Colon (tissue), 2 donors: ENCODE data around the gene EPB41L4B.

Experiments
- FAIRE-seq: peaks from 2 replicates; lab custom pipeline; 2012; peaks lifted over from hg19 to GRCh38; lab: Jason Lieb, UNC
- donor health status: control.
- donor health status: control.

EPB41L4B gene

GRCh38 chr9:109320331-109320741 lies 523 bp downstream of the EPB41L4B start:
- no peak for FAIRE-seq

- FAIRE-seq, result no peak
Measured at GRCh38 chr9:109319626-109320241, 1.1 kb downstream of the EPB41L4B start.

- FAIRE-seq, result no peak
Measured at GRCh38 chr9:109319017-109319625, 1.7 kb downstream of the EPB41L4B start.

- no peak for FAIRE-seq
Measured at GRCh38 chr9:109317979-109318741, 2.7 kb downstream of the EPB41L4B start.

GRCh38 chr9:109317311-109317978 lies 3.4 kb downstream of the EPB41L4B start:
- FAIRE-seq, result no peak

GRCh38 chr9:109316207-109316640 lies 4.6 kb downstream of the EPB41L4B start:
- FAIRE-seq, result no peak

- FAIRE-seq, result no peak
Measured at GRCh38 chr9:109315480-109316206, 5.2 kb downstream of the EPB41L4B start.

- FAIRE-seq, result no peak
Measured at GRCh38 chr9:109314011-109314531, 6.8 kb downstream of the EPB41L4B start.

GRCh38 chr9:109313351-109313750 lies 7.5 kb downstream of the EPB41L4B start:
- FAIRE-seq, result no peak

- FAIRE-seq, result no peak
Measured at GRCh38 chr9:109312783-109313182, 8.1 kb downstream of the EPB41L4B start.

- FAIRE-seq, result no peak
Measured at GRCh38 chr9:109311731-109312130, 9.1 kb downstream of the EPB41L4B start.

GRCh38 chr9:109311286-109311685 lies 9.6 kb downstream of the EPB41L4B start:
- no peak for FAIRE-seq

- FAIRE-seq, result no peak
Measured at GRCh38 chr9:109310486-109310901, 10.4 kb downstream of the EPB41L4B start.

GRCh38 chr9:109309282-109309681 lies 11.6 kb downstream of the EPB41L4B start:
- FAIRE-seq, result no peak

GRCh38 chr9:109307380-109308240 lies 13.2 kb downstream of the EPB41L4B start:
- FAIRE-seq, result no peak

GRCh38 chr9:109305801-109306200 lies 15.1 kb downstream of the EPB41L4B start:
- no peak for FAIRE-seq

GRCh38 chr9:109304347-109304746 lies 16.5 kb downstream of the EPB41L4B start:
- no peak for FAIRE-seq

- peak; percentile 57 for FAIRE-seq
Measured at GRCh38 chr9:109303900-109304299, 17.0 kb downstream of the EPB41L4B start.

GRCh38 chr9:109302606-109303005 lies 18.3 kb downstream of the EPB41L4B start:
- no peak for FAIRE-seq

- FAIRE-seq, result no peak
Measured at GRCh38 chr9:109301012-109301411, 19.8 kb downstream of the EPB41L4B start.

GRCh38 chr9:109299891-109300290 lies 21.0 kb downstream of the EPB41L4B start:
- FAIRE-seq, result no peak
